ENCODE data around the gene ELL2.
"Not testable (repeated sequence)": the region's sequence is repeated elsewhere in the genome, so short reads cannot be mapped to it uniquely, and the experiment has no call there.

Gene ELL2

DNA sequence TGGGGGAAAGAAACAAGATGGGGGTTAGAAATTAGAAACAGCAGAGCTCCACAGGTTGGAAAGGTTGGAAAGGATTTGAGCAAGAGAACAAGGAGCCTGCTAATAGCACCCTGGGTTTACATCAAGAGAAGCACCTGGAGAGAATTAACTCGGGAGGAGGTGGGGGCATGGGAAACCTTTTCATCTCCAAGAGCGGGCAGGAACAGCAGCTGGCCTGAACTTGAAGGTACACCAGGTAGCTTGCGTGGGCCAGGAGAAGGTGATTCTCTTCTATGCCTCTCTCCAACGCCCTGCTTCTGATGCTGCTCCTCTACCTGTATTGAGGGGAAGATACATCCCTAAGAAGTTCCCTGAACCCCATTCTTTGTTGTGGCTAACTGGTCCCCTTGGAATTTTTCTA, 102.0 kb downstream of the ELL2 start:
- no peak for DNase-seq (ENCODE audit: low read depth)

GRCh38 chr5:95858661-95859595, 102.7 kb downstream of the ELL2 start:
- peak; percentile 82 for DNase-seq (ENCODE audit: low read depth)

- no peak for DNase-seq (ENCODE audit: low read depth)
Measured at GRCh38 chr5:95858023-95858461, 103.6 kb downstream of the ELL2 start.

DNA sequence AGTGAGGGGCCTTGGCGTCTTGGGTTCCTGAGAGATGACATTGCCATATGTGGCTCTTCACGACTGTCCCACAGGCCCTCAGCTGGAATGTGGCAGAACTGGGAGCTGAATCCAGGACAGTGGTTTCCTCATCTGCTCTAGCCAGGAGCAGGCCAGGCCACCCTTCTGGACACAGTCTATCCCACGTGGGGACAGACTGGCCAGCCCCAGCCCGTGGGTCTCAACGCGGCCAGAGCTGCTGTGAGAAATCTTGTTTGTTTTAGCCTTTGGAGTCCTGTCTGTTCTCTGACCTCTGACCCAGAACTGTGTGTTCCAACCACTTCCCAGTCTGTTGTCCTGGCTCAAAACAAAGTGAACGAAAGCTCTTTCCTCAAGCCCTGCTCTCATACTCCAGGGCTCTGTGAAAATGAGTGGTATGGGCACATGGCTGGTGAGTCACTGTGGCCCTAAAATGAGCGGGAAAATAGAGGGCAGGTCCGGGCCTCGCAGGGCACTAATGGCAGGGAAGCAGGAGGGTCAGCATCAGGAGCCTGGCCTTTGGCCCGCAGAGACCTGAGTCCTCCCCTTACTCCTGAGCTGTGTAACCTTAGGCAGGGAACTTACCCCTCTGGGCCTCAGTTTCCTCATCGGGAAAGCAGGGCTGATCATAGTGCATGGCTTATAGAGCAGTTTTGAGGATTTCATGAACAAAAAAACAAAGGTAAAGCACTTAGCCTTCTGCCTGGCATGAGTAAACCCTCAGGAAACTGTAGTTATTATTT, 104.3 kb downstream of the ELL2 start:
- no peak for DNase-seq (ENCODE audit: low read depth)

GRCh38 chr5:95856501-95856981, 105.1 kb downstream of the ELL2 start:
- DNase-seq (ENCODE audit: low read depth), result no peak

- no peak for DNase-seq (ENCODE audit: low read depth)
Measured at GRCh38 chr5:95853490-95853889, 108.2 kb downstream of the ELL2 start.

DNA sequence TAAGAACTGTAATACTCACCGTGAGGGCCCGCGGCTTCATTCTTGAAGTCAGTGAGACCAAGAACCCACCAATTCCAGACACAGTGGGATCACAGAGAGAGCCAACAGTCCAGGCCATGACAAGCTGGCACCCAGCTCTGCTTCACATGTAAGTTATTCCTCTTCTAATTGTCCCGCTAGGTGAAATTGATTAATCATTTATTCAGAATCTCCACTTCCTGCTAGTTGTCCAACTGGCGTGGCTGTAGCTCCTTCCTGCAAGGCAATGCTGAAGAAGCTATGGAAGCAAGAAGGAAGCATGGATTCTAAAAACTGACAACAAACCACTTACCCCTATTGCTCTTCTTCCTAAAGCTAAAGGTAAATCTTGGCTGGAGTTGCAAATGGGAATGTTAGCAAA, 109.1 kb downstream of the ELL2 start:
- DNase-seq (ENCODE audit: low read depth), result no peak

- DNase-seq (ENCODE audit: low read depth), result not testable (repeated sequence)
Measured at GRCh38 chr5:95851141-95851540, 110.5 kb downstream of the ELL2 start.

- no peak for DNase-seq (ENCODE audit: low read depth)
Measured at GRCh38 chr5:95850391-95850894, 111.2 kb downstream of the ELL2 start.

DNA sequence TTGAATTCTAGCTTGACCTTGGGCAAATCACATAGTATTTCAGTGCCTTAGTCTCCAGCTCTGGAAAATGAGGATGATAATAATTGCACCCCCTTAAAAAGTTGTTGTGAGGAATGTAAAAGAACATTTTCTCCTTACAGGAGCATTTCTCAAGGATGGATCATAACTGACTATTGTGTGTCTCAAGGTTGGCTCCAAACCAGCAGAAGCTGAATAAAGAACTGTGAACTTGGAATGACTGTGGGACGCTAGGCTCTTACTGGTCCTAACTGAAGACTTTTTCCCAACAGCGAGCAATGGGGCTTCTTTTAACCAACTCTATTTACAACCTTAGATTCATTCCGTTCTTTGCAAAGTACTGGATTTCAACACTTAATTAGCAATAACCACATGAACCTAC, 113.0 kb downstream of the ELL2 start:
- no peak for DNase-seq (ENCODE audit: low read depth)

DNA sequence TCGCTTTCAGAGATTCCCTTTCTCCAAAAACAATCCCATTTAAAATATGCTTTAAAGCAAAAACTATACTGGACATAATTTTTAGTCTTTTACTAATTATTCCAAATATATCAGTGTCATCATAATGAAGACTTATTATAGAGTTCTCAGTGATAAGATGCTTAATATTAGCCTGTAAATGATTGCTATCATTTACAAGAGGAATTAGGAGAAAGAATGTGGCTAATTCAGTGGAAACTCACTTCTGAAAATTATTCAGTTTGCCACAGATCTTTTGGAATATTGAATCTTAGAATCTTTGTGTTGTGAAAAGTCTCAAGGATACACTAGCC, 114.4 kb downstream of the ELL2 start:
- DNase-seq (ENCODE audit: low read depth), result no peak

DNA sequence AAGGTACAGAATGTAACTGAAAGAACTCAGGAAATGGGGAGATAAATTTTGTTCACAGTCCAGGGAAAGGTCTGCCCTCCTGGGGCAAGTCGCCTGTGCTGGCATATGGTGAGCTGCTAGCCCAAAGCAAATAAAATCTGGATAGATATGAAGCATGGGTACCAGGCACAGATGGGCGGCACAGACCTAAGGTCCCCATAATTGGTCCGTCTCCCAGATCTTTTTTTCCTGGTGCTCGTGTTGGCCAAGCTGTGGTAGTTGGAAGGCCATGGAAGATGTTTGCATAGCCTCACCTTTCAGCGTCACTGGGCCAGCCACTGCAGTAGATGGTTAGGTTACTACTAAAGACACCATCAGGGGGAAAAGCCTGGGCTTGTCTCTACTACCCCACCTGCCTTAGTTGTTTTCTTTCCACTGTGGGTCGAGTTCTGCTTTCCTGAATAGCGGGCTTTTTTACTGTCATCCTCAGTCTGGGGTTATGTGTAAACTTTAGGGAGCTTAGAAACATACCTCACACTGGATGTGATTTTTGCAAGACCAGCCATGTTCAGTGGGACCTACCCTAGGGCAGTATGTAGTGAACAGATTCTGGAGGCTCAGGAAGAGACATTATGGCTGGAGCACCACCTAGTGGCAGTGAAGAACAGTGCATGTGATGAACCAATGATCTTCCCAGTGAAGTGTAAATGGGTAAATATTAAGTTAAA, 114.9 kb downstream of the ELL2 start:
- no peak for DNase-seq (ENCODE audit: low read depth)

DNA sequence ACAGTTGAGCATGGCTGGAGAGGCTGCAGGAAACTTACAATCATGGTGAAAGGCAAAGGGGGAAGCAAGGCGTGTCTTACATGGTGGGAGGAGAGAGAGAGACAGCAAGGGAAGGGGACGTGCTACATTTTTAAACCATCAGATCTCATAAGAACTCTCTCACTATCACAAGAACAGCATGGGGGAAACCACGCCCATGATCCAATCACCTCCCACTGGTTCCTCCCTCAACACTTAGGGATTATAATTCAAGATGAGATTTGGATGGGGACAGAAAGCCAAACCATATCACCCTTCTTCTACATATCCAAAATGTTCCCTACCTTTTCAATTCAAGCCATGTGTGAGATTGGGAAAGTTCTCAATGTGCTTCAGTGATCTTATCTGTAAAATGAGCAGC, 116.3 kb downstream of the ELL2 start:
- DNase-seq (ENCODE audit: low read depth), result no peak

GRCh38 chr5:95843733-95844223, 117.9 kb downstream of the ELL2 start:
- DNase-seq (ENCODE audit: low read depth), result no peak

- no peak for DNase-seq (ENCODE audit: low read depth)
Measured at GRCh38 chr5:95842854-95843544, 118.7 kb downstream of the ELL2 start.

- no peak for DNase-seq (ENCODE audit: low read depth)
Measured at GRCh38 chr5:95841914-95842812, 119.5 kb downstream of the ELL2 start.

DNA sequence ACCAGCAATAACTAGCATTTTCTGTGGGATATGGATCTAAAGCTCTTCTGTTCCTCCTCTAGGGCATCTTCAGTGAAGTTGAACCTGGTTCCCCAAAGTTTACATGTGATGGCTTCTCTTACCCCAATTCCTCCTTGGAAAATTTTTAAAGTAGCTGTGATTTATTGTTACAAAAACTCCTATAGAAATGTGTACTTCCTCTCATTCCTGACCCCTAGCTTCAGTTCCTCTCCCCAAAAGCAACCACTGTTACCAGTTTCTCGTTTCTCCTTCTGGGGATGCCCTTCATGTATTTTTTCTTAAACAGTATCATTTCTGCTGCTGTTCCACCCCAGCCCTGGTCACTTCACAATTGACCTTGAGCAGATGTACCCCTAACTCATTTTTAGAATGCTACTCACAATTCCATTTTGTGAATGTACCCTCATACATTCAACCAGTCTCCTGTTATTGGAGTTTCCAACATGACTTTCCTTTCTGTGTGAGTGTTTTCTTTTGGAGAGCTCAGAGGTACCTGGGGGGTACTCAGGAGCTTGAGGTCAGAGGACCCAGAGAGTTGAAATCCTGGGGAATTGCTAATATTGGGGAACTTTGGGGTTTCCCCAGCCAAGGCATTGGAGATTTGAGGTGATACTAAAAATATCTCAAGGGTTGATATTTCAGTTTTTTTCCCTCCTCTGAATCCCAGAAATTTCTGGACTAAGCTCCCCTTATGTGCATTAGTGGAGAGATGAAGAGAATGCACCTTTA, 120.5 kb downstream of the ELL2 start:
- no peak for DNase-seq (ENCODE audit: low read depth)

DNA sequence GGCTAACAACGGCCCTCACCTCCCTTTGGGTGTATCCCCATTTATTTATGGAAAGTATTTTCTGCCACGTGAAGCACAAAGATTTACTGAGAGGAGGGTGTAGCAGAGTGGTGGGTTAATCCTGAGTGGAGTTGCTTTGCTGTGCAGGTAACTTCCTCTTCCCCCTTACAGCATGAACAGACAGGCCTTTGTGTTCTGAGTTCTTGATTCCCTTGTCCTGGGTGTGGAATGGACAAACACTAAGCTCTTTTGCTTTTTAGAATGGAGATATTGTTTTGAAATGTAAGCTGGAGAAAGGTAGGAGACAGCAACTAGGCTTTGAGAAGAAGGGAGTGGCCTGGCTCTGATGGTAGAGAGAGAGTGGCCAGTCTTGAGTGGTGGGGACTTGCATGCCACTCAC, 122.0 kb downstream of the ELL2 start:
- no peak for DNase-seq (ENCODE audit: low read depth)

- DNase-seq (ENCODE audit: low read depth), result no peak
Measured at GRCh38 chr5:95838556-95838955, 123.1 kb downstream of the ELL2 start.

Data from HS-27A (cell line).